Activated CD8-positive, alpha-beta memory T cell treated with anti-CD3 and anti-CD28 coated beads, Interleukin-2, amount 10 ng/mL, durations not matched to agents 7 days and 5 days (primary cell): ENCODE measurements around the gene ZNF232. TPM values are rescaled to one million over a fixed set of nuclear protein-coding genes. Genes with fewer than 3 reads are reported as not detected.
"Not testable (repeated sequence)": the region's sequence is repeated elsewhere in the genome, so short reads cannot be mapped to it uniquely, and the experiment has no call there.

Experiments used
- ATAC-seq: fragments of 150-1000 bp; cut with Tn5 transposase; one replicate; pipeline ENCODE4 v1.10.0; 2021; ENCODE audit warnings: moderate library complexity
- CTCF ChIA-PET: fragments of 350-600 bp; sonication (Branson Sonifier 250); formaldehyde crosslinking; loops from one replicate; lab custom pipeline; 2021; ENCODE audit warnings: antibody characterized with exemption; lab: Charles Lee
- DNase-seq: peaks from one replicate; pipeline ENCODE4 v3.0.0-alpha.2; 2020
- H3K27ac Mint-ChIP-seq: one replicate; pipeline ENCODE4 v1.8.0; 2021; ENCODE audit warnings: mild to moderate bottlenecking, mixed read lengths
- H3K27me3 Mint-ChIP-seq: one replicate; pipeline ENCODE4 v1.8.0; 2021; ENCODE audit warnings: mixed read lengths
- H3K36me3 Mint-ChIP-seq: one replicate; pipeline ENCODE4 v1.8.0; 2021; ENCODE audit warnings: mild to moderate bottlenecking, mixed read lengths
- H3K4me1 Mint-ChIP-seq: one replicate; pipeline ENCODE4 v1.8.0; 2021; ENCODE audit warnings: mixed read lengths
- H3K4me3 Mint-ChIP-seq: one replicate; pipeline ENCODE4 v1.8.0; 2021; ENCODE audit warnings: mild to moderate bottlenecking, moderate library complexity, mixed read lengths
- H3K9me3 Mint-ChIP-seq: one replicate; pipeline ENCODE4 v1.8.0; 2022; ENCODE audit warnings: low read depth, mixed read lengths
- total RNA-seq, 2 experiments: library from RNA; stranded (reverse); gene quantifications; one replicate each; pipeline ENCODE4 v1.2.3, GENCODE V29; 2021

ZNF232 gene
- total RNA-seq, 2 experiments from 2014 or later, result 8.6 to 10.7 TPM

DNA sequence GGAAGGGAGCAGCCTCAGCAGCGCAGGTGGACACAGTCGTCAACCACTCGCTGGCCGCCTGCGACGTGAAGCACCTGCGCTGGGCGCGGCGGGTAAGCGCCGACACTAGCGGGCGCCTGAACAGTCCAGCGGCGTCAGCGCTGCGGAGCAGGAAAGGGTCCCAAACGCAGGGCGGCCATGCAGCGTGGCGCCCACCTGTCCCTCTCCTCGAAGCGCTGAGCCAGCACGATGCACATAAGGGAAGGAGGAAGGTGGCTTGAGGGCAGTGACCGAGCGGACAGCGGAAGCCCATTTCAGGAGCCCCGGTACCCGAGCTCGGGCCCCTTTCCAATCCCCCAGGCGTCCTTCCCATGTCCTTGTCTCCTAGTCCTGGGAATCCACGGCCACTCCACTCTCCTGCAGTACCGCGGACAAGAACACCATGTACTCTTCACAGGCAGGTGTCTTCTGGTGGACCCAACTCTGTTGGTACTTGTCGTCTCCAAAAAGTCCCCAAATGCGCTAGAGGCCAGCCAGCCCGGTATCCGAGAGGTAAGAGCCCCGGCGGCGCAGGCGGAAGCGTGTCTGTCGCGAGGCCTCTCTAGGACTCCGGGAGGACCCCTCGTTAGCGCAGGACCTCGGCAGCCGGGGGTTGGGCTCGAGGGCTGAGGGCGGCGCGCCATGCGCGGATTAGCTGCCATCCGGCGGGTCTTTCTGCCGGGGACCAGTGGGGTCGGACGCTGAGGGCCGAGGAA lies 14.4 kb downstream of the ZNF232 start:
- peaks cover 36% of the 10 kb centered on the region for H3K9me3 Mint-ChIP-seq
- ATAC-seq (no peak), DNase-seq (no peak)
- H3K27ac Mint-ChIP-seq, result peak overlapping the region; percentile 13
- CTCF ChIA-PET, result no interaction called here
- peaks cover 38% of the 10 kb centered on the region for H3K36me3 Mint-ChIP-seq
- H3K27me3 Mint-ChIP-seq, result peaks cover 15% of the 10 kb centered on the region
- no peak overlapping the region for H3K4me3 Mint-ChIP-seq
- H3K4me1 Mint-ChIP-seq, result no peaks in the 10 kb centered on the region

DNA sequence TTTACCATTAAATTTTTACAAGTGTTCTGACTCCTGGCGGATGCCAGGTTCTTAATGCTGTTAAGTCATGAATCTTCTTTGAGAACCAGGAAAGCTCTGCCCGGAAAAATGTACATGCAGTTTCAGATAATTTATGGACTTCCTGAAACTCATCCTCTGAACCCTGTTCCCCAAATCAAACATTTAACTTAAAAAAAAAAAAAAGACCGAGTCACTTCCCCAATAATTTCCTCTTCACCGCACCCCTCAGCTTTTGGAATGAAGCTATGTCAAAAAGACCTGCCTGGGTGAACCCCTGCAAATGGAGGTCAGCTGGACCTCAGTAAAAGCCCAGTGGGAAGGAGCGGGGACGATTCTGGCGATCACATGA lies 15.0 kb downstream of the ZNF232 start:
- Mint-ChIP-seq H3K36me3 (peaks cover 44% of the 10 kb centered on the region), H3K4me3 (no peak overlapping the region), H3K9me3 (peaks cover 42% of the 10 kb centered on the region), H3K4me1 (no peaks in the 10 kb centered on the region), H3K27me3 (peaks cover 15% of the 10 kb centered on the region), H3K27ac (no peak overlapping the region)
- no peak for DNase-seq
- no peak for ATAC-seq
- CTCF ChIA-PET, result no interaction called here

DNA sequence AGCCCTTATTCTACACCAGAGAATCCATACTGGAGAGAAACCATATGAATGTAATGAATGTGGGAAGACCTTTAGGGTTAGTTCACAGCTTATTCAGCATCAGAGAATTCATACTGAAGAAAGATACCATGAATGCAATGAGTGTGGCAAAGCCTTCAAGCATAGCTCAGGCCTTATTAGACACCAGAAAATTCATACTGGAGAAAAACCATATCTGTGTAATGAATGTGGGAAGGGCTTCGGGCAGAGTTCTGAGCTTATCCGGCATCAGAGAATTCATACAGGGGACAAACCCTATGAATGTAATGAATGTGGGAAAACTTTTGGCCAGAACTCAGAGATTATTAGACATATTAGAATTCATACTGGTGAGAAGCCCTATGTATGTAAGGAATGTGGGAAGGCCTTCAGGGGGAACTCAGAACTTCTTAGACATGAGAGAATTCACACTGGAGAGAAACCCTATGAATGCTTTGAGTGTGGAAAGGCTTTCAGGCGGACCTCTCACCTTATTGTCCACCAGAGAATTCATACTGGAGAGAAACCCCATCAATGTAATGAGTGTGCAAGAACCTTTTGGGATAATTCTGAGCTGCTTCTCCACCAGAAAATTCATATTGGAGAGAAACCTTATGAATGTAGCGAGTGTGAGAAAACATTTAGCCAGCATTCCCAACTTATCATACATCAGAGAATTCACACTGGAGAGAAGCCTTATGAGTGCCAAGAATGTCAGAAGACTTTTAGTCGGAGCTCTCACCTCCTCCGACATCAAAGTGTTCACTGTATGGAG lies 19.3 kb downstream of the ZNF232 start:
- no peak for ATAC-seq
- H3K9me3 Mint-ChIP-seq, result peaks cover 56% of the 10 kb centered on the region
- CTCF ChIA-PET, result interaction anchor here (0.6 to 1.0 kb wide), 3 partner anchors 19 to 99 kb away, joined by 3 read pairs; partner anchors contain the start of genes ZNF232 and ZNF594
- H3K36me3 Mint-ChIP-seq, result peaks cover 81% of the 10 kb centered on the region
- no peak overlapping the region for H3K4me3 Mint-ChIP-seq
- no peaks in the 10 kb centered on the region for H3K4me1 Mint-ChIP-seq
- H3K27ac Mint-ChIP-seq, result no peak overlapping the region
- DNase-seq, result no peak
- H3K27me3 Mint-ChIP-seq, result peaks cover 14% of the 10 kb centered on the region

GRCh38 chr17:5080591-5080990 lies 31.1 kb downstream of the ZNF232 start:
- no peak for ATAC-seq
- Mint-ChIP-seq H3K4me1 (peaks cover 19% of the 10 kb centered on the region), H3K27me3 (no peaks in the 10 kb centered on the region), H3K9me3 (peaks cover 24% of the 10 kb centered on the region), H3K36me3 (peaks cover 42% of the 10 kb centered on the region), H3K4me3 (no peak overlapping the region), H3K27ac (no peak overlapping the region)
- CTCF ChIA-PET, result interaction anchor here (0.9 kb wide), 1 partner anchor 30 kb away, joined by 3 read pairs; no protein-coding TSS in a partner anchor
- no peak for DNase-seq

GRCh38 chr17:5078106-5079028 lies 33.3 kb downstream of the ZNF232 start, which contains the start of gene ZFP3:
Gene ZFP3, plus strand, starts transcription at chr17:5078467. Its CDS starts 13,038 bp downstream, at chr17:5091505.
- Mint-ChIP-seq H3K9me3 (peaks cover 14% of the 10 kb centered on the region), H3K27ac (peak within 1 kb of the TSS; percentile 84), H3K4me1 (peaks cover 19% of the 10 kb centered on the region), H3K4me3 (peak within 1 kb of the TSS; percentile 82), H3K36me3 (peaks cover 29% of the 10 kb centered on the region), H3K27me3 (no peaks in the 10 kb centered on the region)
- CTCF ChIA-PET, result interaction anchor here (0.9 to 1.6 kb wide), 6 partner anchors 29 to 180 kb away, joined by 3 to 7 read pairs (median 3); partner anchors contain the start of genes ZNF232 and ZNF594
- peak; percentile 86 for DNase-seq
- ATAC-seq, result peak; percentile 94

- CTCF ChIA-PET, result interaction anchor here (0.9 kb wide), 1 partner anchor 168 kb away, joined by 3 read pairs; no protein-coding TSS in a partner anchor
- DNase-seq (no peak), ATAC-seq (no peak)
- Mint-ChIP-seq H3K27ac (peak overlapping the region; percentile 84), H3K9me3 (peaks cover 12% of the 10 kb centered on the region), H3K4me3 (peak overlapping the region; percentile 82), H3K27me3 (no peaks in the 10 kb centered on the region), H3K36me3 (peaks cover 25% of the 10 kb centered on the region), H3K4me1 (peaks cover 19% of the 10 kb centered on the region)
Measured at GRCh38 chr17:5077781-5078105, 33.9 kb downstream of the ZNF232 start.

DNA sequence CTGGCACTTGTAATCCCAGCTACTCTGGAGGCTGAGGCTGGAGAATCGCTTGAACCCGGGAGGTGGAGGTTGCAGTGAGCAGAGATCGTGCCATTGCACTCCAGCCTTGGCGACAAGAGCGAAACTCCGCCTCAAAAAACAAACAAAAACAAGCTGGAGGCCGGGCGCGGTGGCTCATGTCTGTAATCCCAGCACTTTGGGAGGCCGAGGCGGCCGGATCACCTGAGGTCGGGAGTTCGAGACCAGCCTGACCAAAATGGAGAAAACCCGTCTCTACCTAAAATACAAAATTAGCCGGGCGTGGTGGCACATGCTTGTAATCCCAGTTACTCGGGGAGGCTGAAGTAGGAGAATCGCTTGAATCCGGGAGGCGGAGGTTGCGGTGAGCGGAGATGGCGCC lies 34.4 kb downstream of the ZNF232 start:
- DNase-seq, ATAC-seq, CTCF ChIA-PET, H3K27ac Mint-ChIP-seq, H3K27me3 Mint-ChIP-seq: not testable (repeated sequence)
- H3K4me3 Mint-ChIP-seq, result peak overlapping the region; percentile 82
- peaks cover 19% of the 10 kb centered on the region for H3K4me1 Mint-ChIP-seq
- H3K36me3 Mint-ChIP-seq, result peaks cover 24% of the 10 kb centered on the region
- peaks cover 11% of the 10 kb centered on the region for H3K9me3 Mint-ChIP-seq

- CTCF ChIA-PET, H3K27me3 Mint-ChIP-seq, H3K9me3 Mint-ChIP-seq, DNase-seq, H3K27ac Mint-ChIP-seq, ATAC-seq, H3K4me3 Mint-ChIP-seq: not testable (repeated sequence)
- Mint-ChIP-seq H3K36me3 (peaks cover 16% of the 10 kb centered on the region), H3K4me1 (peaks cover 19% of the 10 kb centered on the region)
Measured at GRCh38 chr17:5075472-5075871, 36.2 kb downstream of the ZNF232 start.

DNA sequence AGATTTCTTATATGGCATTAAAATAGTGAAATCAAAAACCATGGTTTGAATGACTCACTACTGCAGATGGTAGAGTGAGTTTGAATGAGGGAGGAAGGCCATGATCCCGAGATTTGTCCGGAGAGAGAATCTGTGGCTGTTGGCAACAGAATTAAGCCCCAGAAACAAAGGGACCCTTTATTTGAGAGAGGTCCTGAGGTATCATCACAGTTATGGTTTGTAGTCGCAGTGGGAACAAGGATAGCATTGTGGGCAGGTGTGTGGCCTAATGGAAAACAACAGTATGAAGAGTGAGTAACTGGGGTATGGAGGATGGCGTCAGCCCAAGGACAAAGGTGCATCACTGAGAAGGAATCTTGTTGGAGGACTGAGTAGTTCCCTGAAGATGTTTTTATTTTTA lies 42.0 kb downstream of the ZNF232 start:
- Mint-ChIP-seq H3K9me3 (no peaks in the 10 kb centered on the region), H3K27me3 (no peaks in the 10 kb centered on the region), H3K36me3 (peaks cover 1% of the 10 kb centered on the region), H3K4me1 (no peaks in the 10 kb centered on the region), H3K27ac (no peak overlapping the region), H3K4me3 (no peak overlapping the region)
- CTCF ChIA-PET, result no interaction called here
- DNase-seq (no peak), ATAC-seq (no peak)

DNA sequence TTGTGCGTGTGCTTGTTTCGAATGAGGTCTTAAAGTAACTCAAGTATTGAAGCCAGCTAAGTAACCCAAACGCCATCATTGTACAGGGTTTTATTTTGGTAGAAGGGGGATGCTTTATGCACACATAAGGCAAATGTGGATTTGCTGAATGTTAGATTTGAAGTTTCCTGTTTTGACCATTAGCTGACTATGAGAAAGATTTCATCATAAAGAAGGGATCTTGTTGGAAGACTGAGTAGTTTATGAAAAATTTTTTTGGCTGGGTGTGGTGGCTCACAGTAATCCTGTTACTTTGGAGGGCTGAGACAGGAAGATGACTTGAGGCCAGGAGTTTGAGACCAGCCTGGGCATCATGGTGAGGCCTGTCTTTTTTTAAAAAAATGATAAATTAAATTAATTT lies 43.4 kb downstream of the ZNF232 start:
- Mint-ChIP-seq H3K27me3 (no peaks in the 10 kb centered on the region), H3K4me1 (no peaks in the 10 kb centered on the region), H3K36me3 (peaks cover 1% of the 10 kb centered on the region), H3K9me3 (no peaks in the 10 kb centered on the region), H3K4me3 (no peak overlapping the region), H3K27ac (no peak overlapping the region)
- DNase-seq (no peak), ATAC-seq (no peak)
- CTCF ChIA-PET, result interaction anchor here (1.2 kb wide), 1 partner anchor 23 kb away, joined by 4 read pairs; no protein-coding TSS in a partner anchor

- CTCF ChIA-PET, result no interaction called here
- Mint-ChIP-seq H3K9me3 (no peaks in the 10 kb centered on the region), H3K36me3 (no peaks in the 10 kb centered on the region), H3K4me3 (no peak overlapping the region), H3K4me1 (peaks cover 5% of the 10 kb centered on the region), H3K27ac (no peak overlapping the region), H3K27me3 (no peaks in the 10 kb centered on the region)
- DNase-seq, result no peak
- no peak for ATAC-seq
Measured at GRCh38 chr17:5065227-5065744, 46.4 kb downstream of the ZNF232 start.
